H1 (cell line): ENCODE results near the gene GABRA1. TPM values are rescaled to one million over a fixed set of nuclear protein-coding genes. Genes with fewer than 3 reads are reported as not detected.

ENCODE experiments used
- CTCF ChIA-PET: fragments of 300-600 bp; sonication (Branson Sonifier 250); formaldehyde crosslinking; loops from one replicate; lab custom pipeline; 2021; ENCODE audit not compliant: partially characterized antibody; lab: Charles Lee
- POLR2A ChIA-PET: fragments of 300-600 bp; sonication (Branson Sonifier 250); formaldehyde crosslinking; loops from one replicate; lab custom pipeline; 2021; ENCODE audit warnings: inconsistent platforms; ENCODE audit not compliant: partially characterized antibody; lab: Charles Lee
- DNase-seq, 2 experiments: peaks; one replicate each; pipeline versions ENCODE4 v3.0.0 to v3.0.0-alpha.2; 2010 to 2022; ENCODE audit warnings: low spot score in 2 of 2, low read depth in 1 of 2, mixed read lengths in 1 of 2
- FAIRE-seq: peaks from 2 replicates; lab custom pipeline; 2011; peaks lifted over from hg19 to GRCh38; lab: Jason Lieb, UNC
- H2AFZ ChIP-seq: 2 replicates; pipeline ENCODE4 v1.8.1; 2012; ENCODE audit warnings: low read length, inconsistent platforms
- H2AK5ac ChIP-seq: 2 replicates; pipeline ENCODE4 v1.6.1; 2013; ENCODE audit warnings: low read depth, low read length
- H2BK120ac ChIP-seq: replicated peaks from 2 replicates; pipeline ENCODE3; 2013; ENCODE audit warnings: low read depth, low read length, inconsistent platforms
- H2BK12ac ChIP-seq: 2 replicates; pipeline ENCODE4 v1.6.1; 2013; ENCODE audit warnings: low read depth, low read length
- H2BK15ac ChIP-seq: 2 replicates; pipeline ENCODE4 v1.6.1; 2013; ENCODE audit warnings: low read length
- H2BK20ac ChIP-seq: 2 replicates; pipeline ENCODE4 v1.6.1; 2013; ENCODE audit warnings: low read length
- H2BK5ac ChIP-seq: 2 replicates; pipeline ENCODE4 v1.6.1; 2013; ENCODE audit warnings: low read depth, low read length
- H3K14ac ChIP-seq: 2 replicates; pipeline ENCODE4 v1.6.1; 2013; ENCODE audit warnings: inconsistent platforms; ENCODE audit not compliant: insufficient read length
- H3K18ac ChIP-seq: 2 replicates; pipeline ENCODE4 v1.6.1; 2013; ENCODE audit warnings: low read length; ENCODE audit errors: extremely low read depth
- H3K23ac ChIP-seq: 2 replicates; pipeline ENCODE4 v1.6.1; 2013; ENCODE audit warnings: inconsistent platforms; ENCODE audit not compliant: insufficient read length
- H3K23me2 ChIP-seq: 2 replicates; pipeline ENCODE4 v1.6.1; 2013; ENCODE audit warnings: low read depth, low read length
- H3K27ac ChIP-seq: 2 replicates; pipeline ENCODE4 v1.6.1; 2011; ENCODE audit warnings: low read depth, low read length, inconsistent platforms
- H3K27me3 ChIP-seq, 4 experiments: replicated peaks in 1 of 4; 1 replicate in 1 of 4; 2 replicates in 3 of 4; pipeline versions ENCODE4 v1.6.1 to v1.8.1; 2011 to 2013; ENCODE audit warnings: low read length in 3 of 4, mild to moderate bottlenecking in 3 of 4, inconsistent platforms in 2 of 4, mixed read lengths in 2 of 4, moderate library complexity in 1 of 4; ENCODE audit not compliant: control insufficient read depth in 3 of 4, insufficient read depth in 3 of 4; ENCODE audit errors: extremely low read depth in 1 of 4
- H3K36me3 ChIP-seq, 4 experiments: 2 replicates each; pipeline versions ENCODE4 v1.6.1 to v1.8.1; 2011 to 2013; ENCODE audit warnings: mild to moderate bottlenecking in 4 of 4, low read length in 3 of 4, moderate library complexity in 2 of 4, control low read depth in 1 of 4, inconsistent platforms in 1 of 4; ENCODE audit not compliant: insufficient read depth in 4 of 4, control insufficient read depth in 2 of 4
- H3K4ac ChIP-seq: replicated peaks from 2 replicates; pipeline ENCODE3; 2013; ENCODE audit warnings: low read length, low read depth, mixed read lengths, inconsistent platforms; ENCODE audit not compliant: insufficient read length
- H3K4me1 ChIP-seq, 4 experiments: replicated peaks in 1 of 4; 1 replicate in 1 of 4; 2 replicates in 3 of 4; pipeline versions ENCODE4 v1.6.1 to v1.8.1; 2011 to 2013; ENCODE audit warnings: low read length in 3 of 4, inconsistent platforms in 2 of 4, mixed read lengths in 1 of 4; ENCODE audit not compliant: insufficient read depth in 4 of 4, control insufficient read depth in 3 of 4
- H3K4me2 ChIP-seq, 2 experiments: 2 replicates each; pipeline versions ENCODE4 v1.6.1 to v1.8.1; 2011 to 2013; ENCODE audit warnings: low read depth in 2 of 2, low read length in 2 of 2, control low read depth in 1 of 2, inconsistent platforms in 1 of 2, mild to moderate bottlenecking in 1 of 2; ENCODE audit not compliant: insufficient read depth in 1 of 2
- H3K4me3 ChIP-seq, 4 experiments: fragments of 200-600, 300-600 bp in 1 of 4; sonication (generic), shearing (Covaris generic), sonication (Bioruptor Twin) in 1 of 4; 2 replicates each; pipeline versions ENCODE4 v1.5.1 to v1.8.1; 2011 to 2016; ENCODE audit warnings: low read length in 4 of 4, low read depth in 3 of 4, control low read depth in 2 of 4, inconsistent platforms in 2 of 4, mild to moderate bottlenecking in 2 of 4, mixed read lengths in 1 of 4, moderate library complexity in 1 of 4; ENCODE audit not compliant: insufficient read depth in 2 of 4; ENCODE audit errors: extremely low read depth in 1 of 4
- H3K56ac ChIP-seq: replicated peaks from 2 replicates; pipeline ENCODE3; 2013; ENCODE audit warnings: low read depth, mild to moderate bottlenecking, mixed read lengths, low read length, inconsistent platforms; ENCODE audit not compliant: insufficient read length
- H3K79me1 ChIP-seq: 2 replicates; pipeline ENCODE4 v1.6.1; 2013; ENCODE audit warnings: low read depth, low read length, control low read depth
- H3K79me2 ChIP-seq, 2 experiments: 2 replicates each; pipeline versions ENCODE4 v1.6.1 to v1.8.1; 2012 to 2013; ENCODE audit warnings: low read length in 2 of 2, mild to moderate bottlenecking in 2 of 2, inconsistent platforms in 1 of 2; ENCODE audit not compliant: insufficient read depth in 2 of 2, control insufficient read depth in 1 of 2
- H3K9ac ChIP-seq, 4 experiments: replicated peaks in 1 of 4; 1 replicate in 1 of 4; 2 replicates in 3 of 4; pipeline versions ENCODE4 v1.6.1 to v1.8.1; 2011 to 2013; ENCODE audit warnings: low read depth in 3 of 4, low read length in 3 of 4, control low read depth in 2 of 4, mild to moderate bottlenecking in 2 of 4, moderate library complexity in 2 of 4, inconsistent platforms in 1 of 4; ENCODE audit errors: extremely low read depth in 1 of 4
- H3K9me3 ChIP-seq, 2 experiments: 2 replicates each; pipeline versions ENCODE4 v1.6.1 to v1.8.1; 2012 to 2013; ENCODE audit warnings: mild to moderate bottlenecking in 2 of 2, moderate library complexity in 2 of 2, control low read depth in 1 of 2, inconsistent platforms in 1 of 2, low read depth in 1 of 2, low read length in 1 of 2, mixed read lengths in 1 of 2; ENCODE audit not compliant: insufficient read depth in 2 of 2
- H4K20me1 ChIP-seq, 2 experiments: replicated peaks in 1 of 2; 2 replicates each; pipeline versions ENCODE3 to v1.8.1; 2011 to 2013; ENCODE audit warnings: inconsistent platforms in 2 of 2, low read length in 2 of 2, mild to moderate bottlenecking in 1 of 2; ENCODE audit not compliant: insufficient read depth in 2 of 2, control insufficient read depth in 1 of 2
- H4K5ac ChIP-seq: 2 replicates; pipeline ENCODE4 v1.6.1; 2013; ENCODE audit warnings: low read length, low read depth, mixed read lengths, inconsistent platforms; ENCODE audit not compliant: insufficient read length
- H4K8ac ChIP-seq: 2 replicates; pipeline ENCODE4 v1.8.0; 2013; ENCODE audit warnings: mild to moderate bottlenecking, moderate library complexity, low read length, inconsistent platforms; ENCODE audit not compliant: insufficient read depth; ENCODE audit errors: extremely low read depth
- H4K91ac ChIP-seq: replicated peaks from 2 replicates; pipeline ENCODE3; 2013; ENCODE audit warnings: low read length, mixed read lengths, inconsistent platforms; ENCODE audit not compliant: insufficient read length
- CTBP2 ChIP-seq: IDR thresholded peaks from 2 replicates; pipeline ENCODE4 v1.7.0; 2011; ENCODE audit warnings: borderline replicate concordance, mild to moderate bottlenecking, moderate library complexity, mixed read lengths, low read length; ENCODE audit not compliant: insufficient read depth, insufficient read length
- CTCF ChIP-seq, 3 experiments: IDR thresholded peaks; 1 replicate in 2 of 3; 2 replicates in 1 of 3; pipeline versions ENCODE4 v1.5.1 to v1.6.1; 2011; ENCODE audit warnings: low read length in 3 of 3, mild to moderate bottlenecking in 3 of 3, inconsistent platforms in 2 of 3, low read depth in 1 of 3, moderate library complexity in 1 of 3; ENCODE audit not compliant: insufficient read depth in 1 of 3; ENCODE audit errors: control extremely low read depth in 1 of 3
- HDAC2 ChIP-seq, 2 experiments: fragments of 300-600 bp in 1 of 2; sonication (generic) in 1 of 2; IDR thresholded peaks; 2 replicates each; pipeline ENCODE4 v1.6.1; 2011 to 2012; ENCODE audit warnings: low read depth in 2 of 2, low read length in 2 of 2, mild to moderate bottlenecking in 2 of 2, moderate library complexity in 2 of 2, borderline replicate concordance in 1 of 2, inconsistent platforms in 1 of 2
- JUN ChIP-seq: IDR thresholded peaks from 2 replicates; pipeline ENCODE4 v1.6.1; 2011; ENCODE audit warnings: low read depth, mild to moderate bottlenecking, improper control_type of control experiment, low read length
- POLR2AphosphoS5 ChIP-seq: IDR thresholded peaks from 2 replicates; pipeline ENCODE4 v1.6.1; 2011; ENCODE audit warnings: low read depth, low read length
- ZNF274 ChIP-seq: IDR thresholded peaks from 2 replicates; pipeline ENCODE4 v1.7.0; 2012; ENCODE audit warnings: low read length, borderline replicate concordance; ENCODE audit errors: extremely low read depth
- polyA plus RNA-seq, 7 experiments: library from polyadenylated mRNA; depleted of rRNA in 3 of 7; stranded (reverse) in 5 of 7; unstranded in 2 of 7; fragments of >200 nt in 5 of 7; fragments of 200-250 nt in 2 of 7; gene quantifications; 1 replicate in 5 of 7; 2 replicates in 1 of 7; 4 replicates in 1 of 7; pipeline versions ENCODE4 v1.2.1 to v1.2.3, GENCODE V29; 2011 to 2013; ENCODE audit warnings: missing spikeins in 2 of 7, mixed read lengths in 2 of 7
- total RNA-seq: library from RNA; stranded (reverse); fragmentation: NEBNext Ultra II Directional; extraction: Animal tissue kit (Norgen Biotek cat#: 25700); gene quantifications from 2 replicates; pipeline ENCODE4 v1.2.1, GENCODE V29; 2021

GABRA1 gene
- total and polyA plus RNA-seq, 2 of the 8 experiments (the other 6 are each of a cell fraction or from before 2014, with no cell fraction given): 4.7 to 16.2 TPM

GRCh38 chr5:161889971-161890370, 42.1 kb downstream of the GABRA1 start:
- POLR2A ChIA-PET: no interaction called here
- FAIRE-seq: no peak
- H4K8ac ChIP-seq: no peak overlapping the region

More at GRCh38 chr5:161889971-161890370, 42.1 kb downstream of the GABRA1 start:
- Histone ChIP-seq H3K79me1 (no peaks in the 10 kb centered on the region), H4K5ac (no peak overlapping the region), H3K79me2 (no peaks in the 10 kb centered on the region), H3K9ac (no peak overlapping the region), H3K23me2 (no peaks in the 10 kb centered on the region), H3K4me2 (no peak overlapping the region), H2BK12ac (no peak overlapping the region), H3K14ac (no peak overlapping the region), H3K4me1 (no peaks in the 10 kb centered on the region; a peak in 1 of 7 replicates), H3K27ac (no peak overlapping the region), H2BK15ac (no peak overlapping the region), H2BK5ac (no peak overlapping the region), H3K36me3 (no peaks in the 10 kb centered on the region), H3K27me3 (no peaks in the 10 kb centered on the region), H3K23ac (no peak overlapping the region), H4K91ac (no peak overlapping the region), H3K18ac (no peak overlapping the region), H2BK20ac (no peak overlapping the region), H2AK5ac (no peak overlapping the region), H3K4ac (no peak overlapping the region), H2AFZ (no peak overlapping the region), H3K9me3 (no peaks in the 10 kb centered on the region), H3K4me3 (no peak overlapping the region), H2BK120ac (no peak overlapping the region), H4K20me1 (no peaks in the 10 kb centered on the region), H3K56ac (no peak overlapping the region)
- TF ChIP-seq CTBP2 (no peak), ZNF274 (no peak), JUN (no peak), POLR2AphosphoS5 (no peak), CTCF (IDR thresholded peaks at IDR 0.05; ENCODE audit: control extremely low read depth in 1 of 3, insufficient read depth in 1 of 3, low read depth in 1 of 3, low read length in 3 of 3) (no peak), HDAC2 (IDR thresholded peaks at IDR 0.05; ENCODE audit: borderline replicate concordance in 1 of 2, low read depth in 2 of 2, low read length in 2 of 2) (no peak)
- DNase-seq: no peak
- CTCF ChIA-PET: no interaction called here
